Mesodermal cell (in vitro differentiated cells): ENCODE results near the gene HAND1.

Source experiments
- H3K27ac ChIP-seq: 2 replicates; pipeline ENCODE4 v1.7.0; 2013; ENCODE audit warnings: mild to moderate bottlenecking, low read depth, low read length, moderate library complexity; ENCODE audit not compliant: severe bottlenecking
- H3K36me3 ChIP-seq: 2 replicates; pipeline ENCODE4 v1.7.1; 2013; ENCODE audit warnings: mild to moderate bottlenecking, low read length, moderate library complexity; ENCODE audit not compliant: control insufficient read depth, insufficient read depth
- H3K4me1 ChIP-seq: one replicate; pipeline ENCODE4 v1.7.1; 2013; ENCODE audit warnings: mild to moderate bottlenecking, low read length; ENCODE audit not compliant: insufficient read depth, control insufficient read depth, poor library complexity, severe bottlenecking
- H3K4me3 ChIP-seq: 2 replicates; pipeline ENCODE4 v1.7.0; 2013; ENCODE audit warnings: low read length, control low read depth, mild to moderate bottlenecking; ENCODE audit not compliant: insufficient read depth, poor library complexity, severe bottlenecking; ENCODE audit errors: extremely low read depth
- H3K9me3 ChIP-seq: 2 replicates; pipeline ENCODE4 v1.7.1; 2013; ENCODE audit warnings: mild to moderate bottlenecking, low read length, moderate library complexity; ENCODE audit not compliant: control insufficient read depth
- WGBS, 2 experiments: methylation state at CpG; one replicate each; pipeline ENCODE4 v1.1.5; 2013; ENCODE audit warnings: missing lambda C conversion rate in 2 of 2; ENCODE audit not compliant: insufficient coverage in 2 of 2; 5-methylcytosine and 5-hydroxymethylcytosine counted together

HAND1 gene

GRCh38 chr5:154437281-154437965, 40.6 kb downstream of the HAND1 start:
- H3K36me3 ChIP-seq: peaks cover 66% of the 10 kb centered on the region
- H3K27ac ChIP-seq: no peak overlapping the region
- 92 to 96% methylated on average over 4 of the region's 5 CpGs for WGBS, 2 experiments
- H3K9me3 ChIP-seq: no peaks in the 10 kb centered on the region
- H3K4me3 ChIP-seq: no peak overlapping the region
- no peaks in the 10 kb centered on the region for H3K4me1 ChIP-seq

GRCh38 chr5:154435226-154435625, 42.8 kb downstream of the HAND1 start:
- Histone ChIP-seq H3K4me3 (no peak overlapping the region), H3K4me1 (no peaks in the 10 kb centered on the region), H3K36me3 (peaks cover 44% of the 10 kb centered on the region), H3K9me3 (no peaks in the 10 kb centered on the region), H3K27ac (no peak overlapping the region)
- WGBS, 2 experiments: no CpG with 5 or more reads among the region's 3 CpGs

- no peak overlapping the region for H3K27ac ChIP-seq
- peaks cover 18% of the 10 kb centered on the region for H3K36me3 ChIP-seq
- H3K4me3 ChIP-seq: no peak overlapping the region
- 84 to 91% methylated on average over 3 to 4 of the region's 4 CpGs for WGBS, 2 experiments
- no peaks in the 10 kb centered on the region for H3K9me3 ChIP-seq
- H3K4me1 ChIP-seq: no peaks in the 10 kb centered on the region
Measured at GRCh38 chr5:154430961-154431630, 46.9 kb downstream of the HAND1 start.

GRCh38 chr5:154430466-154430865, 47.6 kb downstream of the HAND1 start:
- Histone ChIP-seq H3K4me3 (no peak overlapping the region), H3K36me3 (peaks cover 11% of the 10 kb centered on the region), H3K27ac (no peak overlapping the region), H3K9me3 (no peaks in the 10 kb centered on the region), H3K4me1 (no peaks in the 10 kb centered on the region)
- 92 to 100% methylated on average over 2 to 4 of the region's 4 CpGs for WGBS, 2 experiments

- Histone ChIP-seq H3K4me3 (no peak overlapping the region), H3K36me3 (peaks cover under 1% of the 10 kb centered on the region), H3K9me3 (no peaks in the 10 kb centered on the region), H3K4me1 (no peaks in the 10 kb centered on the region), H3K27ac (no peak overlapping the region)
- WGBS, 2 experiments: 100% methylated on average over 1 of the region's 1 CpG
Measured at GRCh38 chr5:154429341-154429740, 48.7 kb downstream of the HAND1 start.

- Histone ChIP-seq H3K27ac (no peak overlapping the region), H3K36me3 (no peaks in the 10 kb centered on the region), H3K4me1 (no peaks in the 10 kb centered on the region), H3K9me3 (no peaks in the 10 kb centered on the region), H3K4me3 (no peak overlapping the region)
- no CpG with 5 or more reads among the region's 3 CpGs for WGBS, 2 experiments
Measured at GRCh38 chr5:154428208-154428607, 49.8 kb downstream of the HAND1 start.
